ENCODE measurements around the gene ARHGAP8.

Gene ARHGAP8

DNA sequence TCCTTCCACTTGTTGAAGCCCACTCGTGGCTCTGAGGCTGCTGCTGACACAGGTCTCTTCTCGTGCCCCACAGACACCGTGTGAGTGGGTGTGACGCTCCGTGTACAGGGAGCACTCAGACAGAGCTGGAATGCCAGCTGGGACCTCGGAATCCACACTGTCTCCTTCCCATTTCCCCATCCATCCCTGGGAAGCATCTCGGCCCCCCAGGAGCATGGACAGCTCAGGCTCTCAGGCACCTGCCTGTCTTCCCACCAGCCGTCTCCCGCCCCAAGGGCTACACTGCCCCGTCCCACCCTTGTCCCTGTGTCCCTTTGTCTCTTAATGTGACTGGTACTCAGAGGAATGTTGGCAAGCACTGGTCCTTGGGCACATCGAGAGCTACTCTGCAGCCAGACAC is 63.8 kb downstream of the ARHGAP8 start:
- DNase-seq (ENCODE audit: low read depth) = no peak
- TF ChIP-seq CTCF (IDR thresholded peaks at IDR 0.05; ENCODE audit: insufficient read depth, low read depth, low read length, missing control alignments) = no peak

DNA sequence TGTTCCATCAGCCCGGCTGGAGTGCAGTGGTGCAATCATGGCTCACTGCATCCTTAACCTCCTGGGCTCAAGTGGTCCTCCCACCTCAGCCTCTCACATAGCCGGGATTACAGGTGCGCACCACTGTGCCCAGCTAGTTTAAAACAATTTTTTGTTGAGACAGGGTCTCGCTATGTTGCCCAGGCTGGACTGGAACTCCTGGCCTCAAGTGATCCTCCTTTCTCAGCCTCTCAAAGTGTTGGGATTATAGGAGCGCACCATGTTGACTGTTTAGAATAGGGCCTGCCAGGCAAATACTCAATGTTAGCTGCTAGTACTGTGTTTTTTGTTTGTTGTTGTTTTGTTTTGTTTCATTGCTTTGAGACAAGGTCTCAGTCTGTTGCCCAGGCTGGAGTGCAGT is 66.4 kb downstream of the ARHGAP8 start:
- H3K4me3 ChIP-seq (ENCODE audit: low read depth, low read length) = no peak overlapping the region
- TF ChIP-seq CTCF (IDR thresholded peaks at IDR 0.05; ENCODE audit: insufficient read depth, low read depth, low read length, missing control alignments) = no peak
- no peak for DNase-seq (ENCODE audit: low read depth)

More for the DNA sequence above, 63.8 kb downstream of the ARHGAP8 start:
- H3K4me3 ChIP-seq (ENCODE audit: low read depth, low read length) = no peak overlapping the region

DNA sequence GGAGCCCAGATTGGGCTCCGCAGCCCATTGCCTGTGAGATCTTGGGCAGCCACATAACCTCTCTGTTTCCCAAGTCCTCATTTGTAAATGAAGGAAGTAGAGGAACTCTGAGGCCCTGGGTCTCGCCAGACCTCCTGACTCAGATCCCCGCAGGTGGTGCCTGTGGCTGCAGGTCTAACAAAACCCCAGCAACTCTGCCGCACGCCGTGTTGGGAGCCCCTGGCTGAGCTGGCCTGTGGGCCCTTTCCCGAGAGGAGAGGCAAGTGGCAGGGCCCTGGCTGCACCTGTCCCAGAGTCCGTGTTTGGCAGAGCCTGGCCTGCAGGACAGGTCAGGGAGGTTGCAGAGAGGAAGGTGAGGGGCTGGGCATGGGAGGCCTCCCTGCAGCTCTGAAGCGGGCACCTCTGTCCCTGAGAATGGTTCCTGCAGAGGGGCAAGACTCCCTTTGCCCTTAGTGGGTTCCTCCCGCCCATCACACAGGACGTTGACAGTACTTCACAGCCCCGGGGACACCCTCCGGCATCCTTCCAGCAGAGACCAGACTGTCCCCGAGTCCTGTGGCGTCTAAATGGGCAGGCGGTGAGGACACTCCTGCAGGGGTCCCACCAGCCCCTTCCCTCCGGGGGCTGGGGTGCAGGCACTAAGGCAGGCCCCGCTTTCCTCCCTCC is 67.7 kb downstream of the ARHGAP8 start:
- H3K4me3 ChIP-seq (ENCODE audit: low read depth, low read length) = no peak overlapping the region
- TF ChIP-seq CTCF (IDR thresholded peaks at IDR 0.05; ENCODE audit: insufficient read depth, low read depth, low read length, missing control alignments) = no peak
- DNase-seq (ENCODE audit: low read depth) = no peak

GRCh38 chr22:44821741-44822475 is 69.5 kb downstream of the ARHGAP8 start:
- TF ChIP-seq CTCF (IDR thresholded peaks at IDR 0.05; ENCODE audit: insufficient read depth, low read depth, low read length, missing control alignments) = no peak
- DNase-seq (ENCODE audit: low read depth) = no peak
- no peak overlapping the region for H3K4me3 ChIP-seq (ENCODE audit: low read depth, low read length)

DNA sequence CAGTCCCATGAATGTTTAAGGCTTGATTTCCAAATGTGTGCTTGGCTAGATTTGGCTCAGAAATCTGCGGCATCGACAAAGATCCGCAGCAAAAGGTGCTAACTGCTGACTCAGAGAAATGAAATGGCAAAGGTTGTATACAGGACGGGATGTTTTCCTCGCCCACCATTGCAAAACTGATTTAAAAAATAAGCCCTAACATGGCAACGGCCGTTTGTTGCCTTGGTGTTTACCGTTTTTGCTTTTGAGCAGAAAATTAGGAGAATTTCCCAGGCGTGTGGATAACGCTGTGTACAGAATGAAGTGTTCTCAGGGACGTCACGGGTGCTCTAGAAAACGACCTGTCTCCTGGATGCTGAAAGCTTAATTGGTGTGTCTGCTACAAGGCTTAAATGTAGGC is 70.2 kb downstream of the ARHGAP8 start:
- TF ChIP-seq CTCF (IDR thresholded peaks at IDR 0.05; ENCODE audit: insufficient read depth, low read depth, low read length, missing control alignments) = no peak
- no peak overlapping the region for H3K4me3 ChIP-seq (ENCODE audit: low read depth, low read length)
- DNase-seq (ENCODE audit: low read depth) = no peak

- H3K4me3 ChIP-seq (ENCODE audit: low read depth, low read length) = no peak overlapping the region
- TF ChIP-seq CTCF (IDR thresholded peaks at IDR 0.05; ENCODE audit: insufficient read depth, low read depth, low read length, missing control alignments) = no peak
- no peak for DNase-seq (ENCODE audit: low read depth)
Observed at GRCh38 chr22:44823396-44823795, 71.0 kb downstream of the ARHGAP8 start.

Data from GM12865 (cell line).